IMR-90 (cell line): ENCODE measurements around the gene COL4A2. TPM values are rescaled to one million over a fixed set of nuclear protein-coding genes. Genes with fewer than 3 reads are reported as not detected.

Experiments
- ATAC-seq: fragments of 200-7000 bp; cut with Tn5 transposase; 2 replicates; pipeline ENCODE4 v1.9.1; 2020; ENCODE audit warnings: low read depth, mild to moderate bottlenecking, moderate library complexity
- BruUV-seq: library from RNA; stranded (reverse); fragments of 400-500 nt; replicated peaks from 2 replicates; lab custom pipeline; 2021; lab: Mats Ljungman, UMichigan
- CTCF ChIA-PET: fragments of 300-600 bp; formaldehyde crosslinking; extraction: SDS; loops from one replicate; lab custom pipeline; 2021; ENCODE audit warnings: antibody characterized with exemption; lab: Yijun Ruan, JAX
- POLR2A ChIA-PET: fragments of 300-600 bp; sonication (Branson Sonifier 250); formaldehyde crosslinking; loops from one replicate; lab custom pipeline; 2022; ENCODE audit warnings: antibody characterized with exemption; ENCODE audit not compliant: unreplicated experiment; lab: Charles Lee
- DNase-seq: peaks from one replicate; pipeline ENCODE4 v3.0.0; 2013
- H2AFZ ChIP-seq: replicated peaks from 2 replicates; pipeline ENCODE3; 2013; ENCODE audit warnings: low read length, mild to moderate bottlenecking; ENCODE audit not compliant: poor library complexity
- H2AK5ac ChIP-seq: 2 replicates; pipeline ENCODE4 v1.6.1; 2013; ENCODE audit warnings: low read depth, low read length, inconsistent platforms
- H2AK9ac ChIP-seq: replicated peaks from 2 replicates; pipeline ENCODE3; 2013; ENCODE audit warnings: mild to moderate bottlenecking, low read depth, low read length, moderate library complexity; ENCODE audit not compliant: poor library complexity
- H2BK120ac ChIP-seq: 2 replicates; pipeline ENCODE4 v1.6.1; 2013; ENCODE audit warnings: low read depth, low read length, inconsistent platforms
- H2BK15ac ChIP-seq: 3 replicates; pipeline ENCODE4 v1.6.1; 2013; ENCODE audit warnings: low read depth, low read length, inconsistent platforms
- H2BK20ac ChIP-seq: 2 replicates; pipeline ENCODE4 v1.6.1; 2013; ENCODE audit warnings: low read depth, mild to moderate bottlenecking, inconsistent platforms, low read length, moderate library complexity
- H2BK5ac ChIP-seq: 2 replicates; pipeline ENCODE4 v1.6.1; 2013; ENCODE audit warnings: mild to moderate bottlenecking, low read depth, low read length, inconsistent platforms; ENCODE audit not compliant: poor library complexity, severe bottlenecking
- H3K14ac ChIP-seq: replicated peaks from 2 replicates; pipeline ENCODE4 v1.6.1; 2013; ENCODE audit warnings: low read depth, low read length, inconsistent platforms
- H3K18ac ChIP-seq: 2 replicates; pipeline ENCODE4 v1.6.1; 2013; ENCODE audit warnings: low read depth, low read length, control low read depth
- H3K23ac ChIP-seq: 2 replicates; pipeline ENCODE4 v1.6.1; 2013; ENCODE audit warnings: low read depth, low read length, inconsistent platforms
- H3K27ac ChIP-seq: 2 replicates; pipeline ENCODE4 v1.5.1; 2013; ENCODE audit warnings: mild to moderate bottlenecking, control low read depth, low read length; ENCODE audit not compliant: insufficient read depth
- H3K27me3 ChIP-seq: 2 replicates; pipeline ENCODE4 v1.6.1; 2013; ENCODE audit warnings: low read length; ENCODE audit not compliant: control insufficient read depth, insufficient read depth
- H3K36me3 ChIP-seq: 2 replicates; pipeline ENCODE4 v1.6.1; 2013; ENCODE audit warnings: low read length, mixed read lengths; ENCODE audit not compliant: control insufficient read depth, insufficient read depth
- H3K4ac ChIP-seq: 2 replicates; pipeline ENCODE4 v1.6.1; 2013; ENCODE audit warnings: low read depth, low read length, inconsistent platforms
- H3K4me1 ChIP-seq: 2 replicates; pipeline ENCODE4 v1.6.1; 2013; ENCODE audit warnings: low read length, mixed read lengths; ENCODE audit not compliant: control insufficient read depth, insufficient read depth
- H3K4me2 ChIP-seq: 2 replicates; pipeline ENCODE4 v1.6.1; 2013; ENCODE audit warnings: low read depth, mild to moderate bottlenecking, control low read depth, low read length, moderate library complexity
- H3K4me3 ChIP-seq: 2 replicates; pipeline ENCODE4 v1.5.1; 2013; ENCODE audit warnings: low read depth, mild to moderate bottlenecking, control low read depth, low read length, moderate library complexity; ENCODE audit not compliant: insufficient read depth
- H3K56ac ChIP-seq: 2 replicates; pipeline ENCODE4 v1.6.1; 2013; ENCODE audit warnings: low read length, inconsistent platforms; ENCODE audit not compliant: insufficient read depth; ENCODE audit errors: extremely low read depth
- H3K79me1 ChIP-seq, 2 experiments: 2 replicates each; pipeline ENCODE4 v1.6.1; 2013; ENCODE audit warnings: low read length in 2 of 2, inconsistent platforms in 1 of 2, low read depth in 1 of 2
- H3K9ac ChIP-seq: 2 replicates; pipeline ENCODE4 v1.6.1; 2013; ENCODE audit warnings: low read depth, low read length, control low read depth
- H3K9me1 ChIP-seq: 2 replicates; pipeline ENCODE4 v1.6.1; 2013; ENCODE audit warnings: low read length, inconsistent platforms; ENCODE audit not compliant: insufficient read depth
- H3K9me3 ChIP-seq: 2 replicates; pipeline ENCODE4 v1.6.1; 2013; ENCODE audit warnings: low read length; ENCODE audit not compliant: control insufficient read depth, insufficient read depth
- H4K20me1 ChIP-seq: 2 replicates; pipeline ENCODE4 v1.6.1; 2013; ENCODE audit warnings: low read length, inconsistent platforms; ENCODE audit not compliant: insufficient read depth
- H4K5ac ChIP-seq: 2 replicates; pipeline ENCODE4 v1.6.1; 2013; ENCODE audit warnings: mild to moderate bottlenecking, low read depth, low read length, control low read depth
- H4K8ac ChIP-seq, 2 experiments: 2 replicates each; pipeline ENCODE4 v1.6.1; 2013; ENCODE audit warnings: low read depth in 2 of 2, low read length in 2 of 2, control low read depth in 1 of 2, inconsistent platforms in 1 of 2
- H4K91ac ChIP-seq: 2 replicates; pipeline ENCODE4 v1.6.1; 2013; ENCODE audit warnings: low read depth, low read length, inconsistent platforms; ENCODE audit not compliant: insufficient read depth
- ELK1 ChIP-seq: fragments of 150-350 bp; IDR thresholded peaks from 2 replicates; pipeline ENCODE4 v1.6.1; 2016; ENCODE audit warnings: low read depth, mild to moderate bottlenecking, low read length, moderate library complexity, borderline replicate concordance
- POLR2A ChIP-seq: IDR thresholded peaks from 2 replicates; pipeline ENCODE4 v1.6.1; 2012; ENCODE audit warnings: mild to moderate bottlenecking, low read depth, low read length
- RCOR1 ChIP-seq: IDR thresholded peaks from 2 replicates; pipeline ENCODE4 v1.6.1; 2012; ENCODE audit warnings: mild to moderate bottlenecking, low read length, improper control_type of control experiment; ENCODE audit not compliant: insufficient replicate concordance
- WGBS, 2 experiments: methylation state at CpG; one replicate each; pipeline versions ENCODE4 v1.1.5 to v1.1.7; 2013; ENCODE audit warnings: missing lambda C conversion rate in 2 of 2; ENCODE audit not compliant: insufficient read length in 1 of 2; ENCODE audit errors: extremely low coverage in 2 of 2; 5-methylcytosine and 5-hydroxymethylcytosine counted together
- dilution Hi-C: fragments of 300-500 bp; cut with HindIII; formaldehyde crosslinking; loops from one replicate; pipeline ENCODE4 v1.14.3; 2018; ENCODE audit warnings: low sequenced_read_pairs; ENCODE audit not compliant: unreplicated experiment
- in situ Hi-C: fragments of 300-500 bp; cut with MboI; formaldehyde crosslinking; loops from 3 replicates; pipeline ENCODE4 v1.14.3; 2019; ENCODE audit warnings: low sequenced_read_pairs, inconsistent platforms, mixed read lengths
- intact Hi-C: fragments of 100-400 bp; cut with micrococcal nuclease; formaldehyde crosslinking; loops from 2 replicates; pipeline ENCODE4 v1.10.0; 2022
- polyA plus RNA-seq, 3 experiments: library from polyadenylated mRNA; depleted of rRNA; stranded (reverse); fragments of >200 nt; gene quantifications; 2 replicates each; pipeline ENCODE4 v1.2.3, GENCODE V29; 2012; ENCODE audit warnings: low replicate concordance in 1 of 3
- total RNA-seq: library from RNA; depleted of rRNA; stranded (reverse); fragments of >200 nt; gene quantifications from 2 replicates; pipeline ENCODE4 v1.2.3, GENCODE V29; 2012
- TF ChIP-seq, protein P1 (sequence below): conservative IDR thresholded peaks from 2 replicates; pipeline ENCODE4 v1.5.1; 2012; ENCODE audit warnings: mild to moderate bottlenecking, low read depth, low read length, improper control_type of control experiment

COL4A2 gene
- total and polyA plus RNA-seq, 2 of the 4 experiments (the other 2 are of a cell fraction): 90.7 to 457 TPM

- TF ChIP-seq RCOR1 (no peak), ELK1 (no peak)
Measured at GRCh38 chr13:110339263-110339662, 32.2 kb downstream of the COL4A2 start (continued).

GRCh38 chr13:110339975-110340550 lies 33.0 kb downstream of the COL4A2 start:
- H2BK120ac ChIP-seq: peak overlapping the region; percentile 98
- TF ChIP-seq, protein P1, sequence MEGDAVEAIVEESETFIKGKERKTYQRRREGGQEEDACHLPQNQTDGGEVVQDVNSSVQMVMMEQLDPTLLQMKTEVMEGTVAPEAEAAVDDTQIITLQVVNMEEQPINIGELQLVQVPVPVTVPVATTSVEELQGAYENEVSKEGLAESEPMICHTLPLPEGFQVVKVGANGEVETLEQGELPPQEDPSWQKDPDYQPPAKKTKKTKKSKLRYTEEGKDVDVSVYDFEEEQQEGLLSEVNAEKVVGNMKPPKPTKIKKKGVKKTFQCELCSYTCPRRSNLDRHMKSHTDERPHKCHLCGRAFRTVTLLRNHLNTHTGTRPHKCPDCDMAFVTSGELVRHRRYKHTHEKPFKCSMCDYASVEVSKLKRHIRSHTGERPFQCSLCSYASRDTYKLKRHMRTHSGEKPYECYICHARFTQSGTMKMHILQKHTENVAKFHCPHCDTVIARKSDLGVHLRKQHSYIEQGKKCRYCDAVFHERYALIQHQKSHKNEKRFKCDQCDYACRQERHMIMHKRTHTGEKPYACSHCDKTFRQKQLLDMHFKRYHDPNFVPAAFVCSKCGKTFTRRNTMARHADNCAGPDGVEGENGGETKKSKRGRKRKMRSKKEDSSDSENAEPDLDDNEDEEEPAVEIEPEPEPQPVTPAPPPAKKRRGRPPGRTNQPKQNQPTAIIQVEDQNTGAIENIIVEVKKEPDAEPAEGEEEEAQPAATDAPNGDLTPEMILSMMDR: no peak
- peak; percentile 17; the same call in 1 of the 2 replicates for TF ChIP-seq POLR2A
- peak overlapping the region; percentile 95 for H2BK20ac ChIP-seq
- peak overlapping the region; percentile 99 for H3K4ac ChIP-seq
- peak overlapping the region; percentile 86 for H2AK9ac ChIP-seq
- no peak overlapping the region for H3K4me3 ChIP-seq
- H4K8ac ChIP-seq: peak overlapping the region; percentile 95 to 96
- H4K20me1 ChIP-seq: peaks cover 41% of the 10 kb centered on the region
- no peak overlapping the region for H2AFZ ChIP-seq
- peaks cover 42 to 95% of the 10 kb centered on the region in 2 experiments for H3K79me1 ChIP-seq
- peak overlapping the region; percentile 92 for H3K18ac ChIP-seq
- H4K5ac ChIP-seq: peak overlapping the region; percentile 83
- H3K14ac ChIP-seq: peak overlapping the region; percentile 99
- H3K27me3 ChIP-seq: no peaks in the 10 kb centered on the region
- intact Hi-C loops: loop anchor here (2.0 to 5.0 kb wide), 3 partner anchors 33 to 72 kb away; partner anchors contain the start of genes COL4A1 and COL4A2
- H3K27ac ChIP-seq: peak overlapping the region; percentile 88
- H2BK15ac ChIP-seq: peak overlapping the region; percentile 87
- POLR2A ChIA-PET: interaction anchor here (0.9 kb wide), 1 partner anchor 35 kb away, joined by 3 read pairs; no protein-coding TSS in a partner anchor
- WGBS, 2 experiments: no CpG with 5 or more reads among the region's 9 CpGs
- in situ Hi-C loops: no loop called here
- peaks cover 10% of the 10 kb centered on the region for H3K36me3 ChIP-seq
- H4K91ac ChIP-seq: peak overlapping the region; percentile 99
- peaks cover 53% of the 10 kb centered on the region for H3K4me1 ChIP-seq
- H3K9ac ChIP-seq: peak overlapping the region; percentile 92
- no TSS peak for BruUV-seq
- H3K56ac ChIP-seq: peak overlapping the region; percentile 97
- ATAC-seq (no peak), DNase-seq (no peak)
- no peaks in the 10 kb centered on the region for H3K9me3 ChIP-seq
- H3K4me2 ChIP-seq: peak overlapping the region; percentile 54
- peak overlapping the region; percentile 99 for H3K23ac ChIP-seq
- peak overlapping the region; percentile 99 for H2AK5ac ChIP-seq
- H2BK5ac ChIP-seq: peak overlapping the region; percentile 96
- peaks cover 49% of the 10 kb centered on the region for H3K9me1 ChIP-seq
- dilution Hi-C loops: no loop called here
- CTCF ChIA-PET: no interaction called here
